ENCODE data around the gene ACOT8. TPM values are rescaled to one million over a fixed set of nuclear protein-coding genes. Genes with fewer than 3 reads are reported as not detected.

Gene ACOT8
- total RNA-seq, 1 experiment from 2014 or later = 37.9 TPM

- H3K36me3 Mint-ChIP-seq (ENCODE audit: insufficient read depth, unreplicated experiment) = peaks cover 22% of the 10 kb centered on the region
- no peak overlapping the region for H3K27ac Mint-ChIP-seq (ENCODE audit: unreplicated experiment)
- TF ChIP-seq CTCF (IDR thresholded peaks at IDR 0.05; ENCODE audit: unreplicated experiment) = no peak
- no TSS peak for BruUV-seq (replicated peaks)
- DNase-seq = no peak
- no peaks in the 10 kb centered on the region for H3K4me1 Mint-ChIP-seq (ENCODE audit: low read depth, unreplicated experiment)
- H3K4me3 Mint-ChIP-seq (ENCODE audit: low read depth, unreplicated experiment) = no peak overlapping the region
- no peaks in the 10 kb centered on the region for H3K27me3 Mint-ChIP-seq (ENCODE audit: unreplicated experiment)
- no peaks in the 10 kb centered on the region for H3K9me3 Mint-ChIP-seq (ENCODE audit: low read depth, unreplicated experiment)
- CTCF ChIA-PET = no interaction called here
- intact Hi-C loops (cut with micrococcal nuclease; ENCODE audit: unreplicated experiment) = no loop called here
Measured at GRCh38 chr20:45848969-45849582, 8.1 kb downstream of the ACOT8 start.

GRCh38 chr20:45848421-45848820 is 8.8 kb downstream of the ACOT8 start:
- no peak for TF ChIP-seq CTCF (IDR thresholded peaks at IDR 0.05; ENCODE audit: unreplicated experiment)
- intact Hi-C loops (cut with micrococcal nuclease; ENCODE audit: unreplicated experiment) = no loop called here
- H3K36me3 Mint-ChIP-seq (ENCODE audit: insufficient read depth, unreplicated experiment) = peaks cover 27% of the 10 kb centered on the region
- no peaks in the 10 kb centered on the region for H3K4me1 Mint-ChIP-seq (ENCODE audit: low read depth, unreplicated experiment)
- BruUV-seq (replicated peaks) = no TSS peak
- no peaks in the 10 kb centered on the region for H3K27me3 Mint-ChIP-seq (ENCODE audit: unreplicated experiment)
- no peak overlapping the region for H3K4me3 Mint-ChIP-seq (ENCODE audit: low read depth, unreplicated experiment)
- no peak for DNase-seq
- H3K9me3 Mint-ChIP-seq (ENCODE audit: low read depth, unreplicated experiment) = no peaks in the 10 kb centered on the region
- CTCF ChIA-PET = no interaction called here
- H3K27ac Mint-ChIP-seq (ENCODE audit: unreplicated experiment) = no peak overlapping the region

- TF ChIP-seq CTCF (IDR thresholded peaks at IDR 0.05; ENCODE audit: unreplicated experiment) = no peak
- peaks cover 41% of the 10 kb centered on the region for H3K36me3 Mint-ChIP-seq (ENCODE audit: insufficient read depth, unreplicated experiment)
- H3K27ac Mint-ChIP-seq (ENCODE audit: unreplicated experiment) = no peak overlapping the region
- no peak for DNase-seq
- H3K4me3 Mint-ChIP-seq (ENCODE audit: low read depth, unreplicated experiment) = no peak overlapping the region
- CTCF ChIA-PET = no interaction called here
- intact Hi-C loops (cut with micrococcal nuclease; ENCODE audit: unreplicated experiment) = no loop called here
- no peaks in the 10 kb centered on the region for H3K27me3 Mint-ChIP-seq (ENCODE audit: unreplicated experiment)
- H3K4me1 Mint-ChIP-seq (ENCODE audit: low read depth, unreplicated experiment) = no peaks in the 10 kb centered on the region
- H3K9me3 Mint-ChIP-seq (ENCODE audit: low read depth, unreplicated experiment) = no peaks in the 10 kb centered on the region
- BruUV-seq (replicated peaks) = no TSS peak
Measured at GRCh38 chr20:45845452-45845851, 11.7 kb downstream of the ACOT8 start.

GRCh38 chr20:45843506-45843905 is 13.7 kb downstream of the ACOT8 start:
- Mint-ChIP-seq H3K36me3 (ENCODE audit: insufficient read depth, unreplicated experiment) (peaks cover 41% of the 10 kb centered on the region), H3K27me3 (ENCODE audit: unreplicated experiment) (no peaks in the 10 kb centered on the region), H3K4me3 (ENCODE audit: low read depth, unreplicated experiment) (no peak overlapping the region), H3K9me3 (ENCODE audit: low read depth, unreplicated experiment) (no peaks in the 10 kb centered on the region), H3K27ac (ENCODE audit: unreplicated experiment) (no peak overlapping the region), H3K4me1 (ENCODE audit: low read depth, unreplicated experiment) (no peaks in the 10 kb centered on the region)
- CTCF ChIA-PET = no interaction called here
- DNase-seq = no peak
- TF ChIP-seq CTCF (IDR thresholded peaks at IDR 0.05; ENCODE audit: unreplicated experiment) = no peak
- intact Hi-C loops (cut with micrococcal nuclease; ENCODE audit: unreplicated experiment) = no loop called here
- BruUV-seq (replicated peaks) = no TSS peak

Data from Calu3 (cell line).